Activated naive CD8-positive, alpha-beta T cell treated with anti-CD3 and anti-CD28 coated beads, Interleukin-2, amount 10 ng/mL, durations not matched to agents 7 days and 5 days (primary cell): ENCODE measurements around the gene UROC1. TPM values are rescaled to one million over a fixed set of nuclear protein-coding genes. Genes with fewer than 3 reads are reported as not detected.

Source experiments
- ATAC-seq: fragments of 150-1000 bp; cut with Tn5 transposase; one replicate; pipeline ENCODE4 v1.10.0; 2021; ENCODE audit warnings: low read depth, moderate library complexity
- POLR2A ChIA-PET: fragments of 350-600 bp; sonication (Branson Sonifier 250); formaldehyde crosslinking; loops from one replicate; lab custom pipeline; 2021; ENCODE audit warnings: antibody characterized with exemption; lab: Charles Lee
- DNase-seq: peaks from one replicate; pipeline ENCODE4 v3.0.0; 2021
- H3K27ac Mint-ChIP-seq: one replicate; pipeline ENCODE4 v1.8.0; 2022; ENCODE audit warnings: mild to moderate bottlenecking, mixed read lengths
- H3K27me3 Mint-ChIP-seq: one replicate; pipeline ENCODE4 v1.8.0; 2022; ENCODE audit warnings: mild to moderate bottlenecking, moderate library complexity, mixed read lengths
- H3K36me3 Mint-ChIP-seq: one replicate; pipeline ENCODE4 v1.8.0; 2021; ENCODE audit warnings: mild to moderate bottlenecking, mixed read lengths
- H3K4me1 Mint-ChIP-seq: one replicate; pipeline ENCODE4 v1.8.0; 2021; ENCODE audit warnings: mixed read lengths
- H3K4me3 Mint-ChIP-seq: one replicate; pipeline ENCODE4 v1.8.0; 2022; ENCODE audit warnings: mild to moderate bottlenecking, moderate library complexity, mixed read lengths
- H3K9me3 Mint-ChIP-seq: one replicate; pipeline ENCODE4 v1.8.0; 2021; ENCODE audit warnings: mixed read lengths
- total RNA-seq, 2 experiments: library from RNA; stranded (reverse); gene quantifications; one replicate each; pipeline ENCODE4 v1.2.3, GENCODE V29; 2021

Gene UROC1
- total RNA-seq: not detected

DNA sequence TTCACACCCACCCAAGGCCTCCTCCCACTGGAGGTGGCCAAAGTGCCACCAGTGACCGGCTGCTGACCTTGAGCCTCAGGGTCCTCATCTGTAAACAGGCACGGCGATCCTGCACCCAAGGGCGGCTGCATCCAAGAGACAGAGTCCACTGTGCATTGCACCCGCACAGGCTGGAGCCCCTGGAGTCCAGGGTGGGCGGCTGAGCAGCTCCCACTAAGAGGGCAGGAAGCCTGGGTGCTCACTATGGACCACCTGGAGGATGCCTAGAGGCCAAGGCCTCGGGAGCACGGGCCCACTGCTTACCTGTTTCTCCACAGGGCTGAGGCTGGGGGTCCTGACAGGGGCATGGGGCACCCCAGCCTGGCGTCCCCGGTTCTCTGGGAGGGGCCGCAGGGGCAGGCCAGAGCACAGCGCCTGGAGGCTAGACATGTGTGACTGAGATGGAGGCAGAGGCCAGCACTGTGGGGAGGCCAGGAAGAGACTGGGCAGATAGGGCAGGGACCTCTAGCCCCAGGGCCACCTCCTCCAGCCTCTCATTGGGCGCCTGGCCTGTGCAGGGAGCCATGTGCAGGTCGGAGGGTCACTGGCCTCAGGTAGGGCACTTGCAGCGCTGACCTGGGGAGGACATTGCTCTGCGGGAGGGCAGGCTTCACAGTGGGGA, at the start of gene UROC1:
TSS of gene UROC1 (minus strand) at position 483 of the 661 bp plus-strand sequence. CDS start at position 429, 54 bp downstream.
- no peaks in the 10 kb centered on the region for H3K9me3 Mint-ChIP-seq
- H3K27ac Mint-ChIP-seq: no peak within 1 kb of the TSS
- ATAC-seq (no peak), DNase-seq (no peak)
- H3K4me1 Mint-ChIP-seq: no peaks in the 10 kb centered on the region
- POLR2A ChIA-PET: no interaction called here
- H3K36me3 Mint-ChIP-seq: no peaks in the 10 kb centered on the region
- no peak within 1 kb of the TSS for H3K4me3 Mint-ChIP-seq
- peaks cover 5% of the 10 kb centered on the region for H3K27me3 Mint-ChIP-seq

DNA sequence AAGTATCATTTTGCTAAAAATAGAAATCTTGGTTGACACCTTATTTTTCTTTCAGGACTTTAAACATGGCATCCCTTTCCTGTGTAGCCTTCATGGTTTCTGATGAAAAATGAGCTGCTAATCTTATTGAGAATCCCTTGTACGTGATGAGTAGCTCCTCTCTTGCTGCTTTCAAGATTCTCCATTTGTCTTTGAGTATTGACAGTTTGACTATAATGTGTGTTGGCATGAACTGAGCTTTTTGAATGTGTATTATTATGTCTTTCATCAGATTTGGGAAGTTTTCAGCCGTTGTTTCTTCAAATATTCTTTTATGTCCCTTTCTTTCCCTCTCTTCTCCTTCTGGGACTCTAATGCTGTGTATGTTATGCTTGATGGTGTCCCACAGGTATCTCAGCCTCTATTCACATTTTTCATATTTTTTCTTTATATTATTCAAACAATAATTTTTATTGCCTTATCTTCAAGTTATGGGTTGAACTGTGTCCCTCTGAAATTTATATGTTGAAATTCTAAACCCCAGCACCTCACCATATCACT, 45.2 kb upstream of the UROC1 start:
- Mint-ChIP-seq H3K36me3 (no peaks in the 10 kb centered on the region), H3K4me3 (no peak overlapping the region), H3K9me3 (no peaks in the 10 kb centered on the region), H3K27ac (no peak overlapping the region), H3K4me1 (no peaks in the 10 kb centered on the region), H3K27me3 (peaks cover 40% of the 10 kb centered on the region)
- DNase-seq (no peak), ATAC-seq (no peak)
- POLR2A ChIA-PET: no interaction called here

GRCh38 chr3:126558336-126559071, 40.9 kb upstream of the UROC1 start, which contains the start of gene C3orf22:
TSS of gene C3orf22 (minus strand) at chr3:126558932. CDS start at chr3:126553390, 5,542 bp downstream.
- Mint-ChIP-seq H3K4me1 (no peaks in the 10 kb centered on the region), H3K9me3 (no peaks in the 10 kb centered on the region), H3K27me3 (peaks cover 23% of the 10 kb centered on the region), H3K27ac (no peak within 1 kb of the TSS), H3K36me3 (no peaks in the 10 kb centered on the region), H3K4me3 (no peak within 1 kb of the TSS)
- POLR2A ChIA-PET: no interaction called here
- no peak for ATAC-seq
- peak; percentile 19 for DNase-seq

DNA sequence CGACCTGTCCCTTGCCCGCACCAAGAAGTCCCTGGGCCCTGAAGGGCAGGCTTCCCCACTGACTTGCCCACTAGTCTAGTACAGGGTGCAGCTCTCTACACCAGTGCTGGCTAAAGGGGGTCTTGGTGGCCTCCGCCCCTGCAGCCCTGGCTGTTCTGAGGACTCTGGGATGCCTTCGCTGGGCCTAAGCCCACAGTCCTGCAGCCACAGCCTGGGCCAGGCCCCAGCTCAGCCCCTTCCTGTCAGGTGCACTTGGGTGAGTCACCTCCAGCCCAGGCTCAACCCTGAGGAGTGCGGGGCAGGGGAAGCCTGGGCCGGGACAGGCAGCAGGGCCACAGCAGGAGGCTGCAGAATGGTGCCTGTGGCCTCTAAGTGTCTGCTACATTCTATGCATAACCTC, 40.2 kb upstream of the UROC1 start:
- Mint-ChIP-seq H3K27ac (no peak overlapping the region), H3K27me3 (peaks cover 18% of the 10 kb centered on the region), H3K4me1 (no peaks in the 10 kb centered on the region), H3K9me3 (no peaks in the 10 kb centered on the region), H3K4me3 (no peak overlapping the region), H3K36me3 (no peaks in the 10 kb centered on the region)
- DNase-seq: no peak
- no peak for ATAC-seq
- POLR2A ChIA-PET: no interaction called here

DNA sequence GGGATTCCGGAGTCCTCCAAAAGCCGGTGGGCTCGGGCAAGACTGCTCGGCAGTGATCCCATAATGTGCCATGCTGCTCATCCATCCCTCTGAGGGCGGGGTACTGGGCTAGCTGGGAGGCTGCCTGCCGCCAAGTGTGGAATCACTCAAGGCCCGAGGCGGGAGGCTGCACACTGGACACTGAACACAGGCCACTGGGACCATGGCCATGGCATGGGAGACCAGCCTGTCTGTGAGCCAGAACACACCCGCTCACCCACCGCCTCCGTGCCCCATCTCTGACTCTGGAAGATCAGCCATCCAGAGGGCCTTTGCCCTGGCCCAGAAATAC, 39.8 kb upstream of the UROC1 start:
- no peaks in the 10 kb centered on the region for H3K4me1 Mint-ChIP-seq
- peak; percentile 20 for DNase-seq
- no peaks in the 10 kb centered on the region for H3K36me3 Mint-ChIP-seq
- no peak overlapping the region for H3K27ac Mint-ChIP-seq
- no peak for ATAC-seq
- no peaks in the 10 kb centered on the region for H3K9me3 Mint-ChIP-seq
- H3K4me3 Mint-ChIP-seq: no peak overlapping the region
- peaks cover 14% of the 10 kb centered on the region for H3K27me3 Mint-ChIP-seq
- POLR2A ChIA-PET: no interaction called here

DNA sequence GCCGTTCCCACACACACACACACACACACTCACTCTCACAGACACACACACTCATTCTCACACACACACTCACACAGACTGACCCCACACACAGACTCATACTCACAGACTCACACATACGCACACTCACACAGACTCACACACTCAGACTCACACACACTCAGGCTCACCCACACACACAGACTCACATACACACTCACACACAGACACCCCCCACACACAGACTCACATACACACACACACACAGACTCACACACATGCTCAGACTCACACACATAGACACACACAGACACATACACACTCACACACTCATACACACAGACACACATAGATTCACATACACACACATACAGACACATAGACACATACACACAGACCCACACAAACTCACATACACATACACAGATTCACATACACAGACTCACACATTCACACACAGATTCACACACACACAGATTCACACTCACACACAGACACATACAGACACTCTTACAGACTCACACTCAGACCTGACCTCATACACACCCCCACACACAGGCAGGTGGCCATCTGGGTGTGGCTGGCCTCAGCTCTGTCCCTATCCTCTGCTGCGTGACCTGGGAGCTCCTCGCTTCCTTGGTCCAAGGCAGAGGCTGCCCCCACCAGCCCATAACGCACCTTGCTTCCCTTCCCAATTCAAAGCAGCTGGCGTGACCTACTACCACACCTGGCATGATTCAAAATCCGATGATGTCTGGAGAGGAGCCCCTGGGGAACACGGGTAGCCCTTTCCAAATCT, 39.3 kb upstream of the UROC1 start:
- Mint-ChIP-seq H3K36me3 (no peaks in the 10 kb centered on the region), H3K9me3 (no peaks in the 10 kb centered on the region), H3K4me1 (no peaks in the 10 kb centered on the region), H3K4me3 (no peak overlapping the region), H3K27ac (no peak overlapping the region), H3K27me3 (peaks cover 10% of the 10 kb centered on the region)
- ATAC-seq (no peak), DNase-seq (no peak)
- POLR2A ChIA-PET: no interaction called here

- no peaks in the 10 kb centered on the region for H3K4me1 Mint-ChIP-seq
- H3K9me3 Mint-ChIP-seq: no peaks in the 10 kb centered on the region
- no peak overlapping the region for H3K27ac Mint-ChIP-seq
- no peak for ATAC-seq
- DNase-seq: peak; percentile 15
- POLR2A ChIA-PET: no interaction called here
- no peaks in the 10 kb centered on the region for H3K36me3 Mint-ChIP-seq
- no peak overlapping the region for H3K4me3 Mint-ChIP-seq
- H3K27me3 Mint-ChIP-seq: peaks cover 7% of the 10 kb centered on the region
Measured at GRCh38 chr3:126555795-126556636, 38.4 kb upstream of the UROC1 start.

GRCh38 chr3:126554560-126555525, 37.3 kb upstream of the UROC1 start:
- DNase-seq (peak; percentile 17), ATAC-seq (no peak)
- POLR2A ChIA-PET: no interaction called here
- H3K27ac Mint-ChIP-seq: no peak overlapping the region
- no peaks in the 10 kb centered on the region for H3K36me3 Mint-ChIP-seq
- H3K4me1 Mint-ChIP-seq: no peaks in the 10 kb centered on the region
- H3K27me3 Mint-ChIP-seq: peaks cover 4% of the 10 kb centered on the region
- H3K4me3 Mint-ChIP-seq: no peak overlapping the region
- H3K9me3 Mint-ChIP-seq: no peaks in the 10 kb centered on the region

- no peaks in the 10 kb centered on the region for H3K9me3 Mint-ChIP-seq
- ATAC-seq (no peak), DNase-seq (peak; percentile 9)
- peaks cover 4% of the 10 kb centered on the region for H3K27me3 Mint-ChIP-seq
- no peak overlapping the region for H3K27ac Mint-ChIP-seq
- no peak overlapping the region for H3K4me3 Mint-ChIP-seq
- POLR2A ChIA-PET: no interaction called here
- H3K36me3 Mint-ChIP-seq: no peaks in the 10 kb centered on the region
- no peaks in the 10 kb centered on the region for H3K4me1 Mint-ChIP-seq
Measured at GRCh38 chr3:126553284-126554084, 35.9 kb upstream of the UROC1 start.

DNA sequence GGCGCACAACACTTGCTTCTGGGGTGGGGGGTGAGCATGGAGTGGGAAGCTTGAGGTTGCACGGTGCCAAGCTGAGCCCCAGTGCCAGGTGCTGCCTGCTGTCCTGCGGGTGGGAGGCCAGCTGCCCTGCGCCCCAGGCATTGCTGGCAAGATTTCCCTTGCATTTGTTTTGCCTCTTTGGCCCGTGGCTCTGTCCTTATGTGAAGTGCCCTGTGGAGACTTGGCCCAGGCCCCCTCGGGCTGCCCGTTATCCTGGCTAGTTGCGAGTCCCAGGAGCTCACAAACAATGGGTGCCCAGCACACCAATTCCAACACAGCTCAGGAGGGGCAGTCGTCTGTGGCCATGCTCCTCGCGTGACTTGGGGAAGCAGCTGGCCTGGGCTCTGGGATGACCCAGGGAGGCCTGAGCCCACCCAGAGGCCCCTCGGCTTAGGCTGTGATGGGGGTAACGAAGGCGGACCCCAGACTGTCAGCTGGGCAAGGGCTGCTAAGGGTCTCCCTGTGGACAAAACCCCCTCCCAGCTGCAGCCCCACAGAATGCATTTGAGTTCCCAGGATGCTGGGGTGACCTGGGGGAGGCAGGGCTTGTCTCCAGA, 35.2 kb upstream of the UROC1 start:
- DNase-seq (peak; percentile 17), ATAC-seq (no peak)
- H3K4me1 Mint-ChIP-seq: no peaks in the 10 kb centered on the region
- POLR2A ChIA-PET: no interaction called here
- no peak overlapping the region for H3K4me3 Mint-ChIP-seq
- no peaks in the 10 kb centered on the region for H3K36me3 Mint-ChIP-seq
- no peak overlapping the region for H3K27ac Mint-ChIP-seq
- peaks cover 4% of the 10 kb centered on the region for H3K27me3 Mint-ChIP-seq
- no peaks in the 10 kb centered on the region for H3K9me3 Mint-ChIP-seq
